Measurements from ENCODE around the gene F10. TPM values are rescaled to one million over a fixed set of nuclear protein-coding genes. Genes with fewer than 3 reads are reported as not detected.

The F10 gene
- total and polyA plus RNA-seq, 2 donors (not counting 3 experiments of a cell fraction or from before 2014, with no cell fraction given), result 0.25 TPM; not detected in 1

- FAIRE-seq (no peak), DNase-seq (ENCODE audit: low read depth, low spot score) (no peak)
- Histone ChIP-seq H3K36me3 (ENCODE audit: control insufficient read depth in 2 of 2, extremely low read depth in 1 of 2, insufficient read depth in 2 of 2, low read length in 2 of 2) (no peaks in the 10 kb centered on the region), H3K4me1 (ENCODE audit: control insufficient read depth, extremely low read depth, insufficient read depth, low read length) (no peaks in the 10 kb centered on the region), H3K4me2 (ENCODE audit: insufficient read depth, low read length) (no peak overlapping the region), H3K4me3 (replicated peaks in 1 of 3; ENCODE audit: insufficient read depth in 1 of 3, low read depth in 1 of 3, low read length in 3 of 3) (no peak overlapping the region), H3K27ac (ENCODE audit: insufficient read depth, low read depth, low read length) (no peak overlapping the region), H3K79me2 (ENCODE audit: control insufficient read depth, insufficient read depth, low read length) (no peaks in the 10 kb centered on the region), H3K27me3 (ENCODE audit: control insufficient read depth in 2 of 2, insufficient read depth in 2 of 2, low read length in 2 of 2) (no peaks in the 10 kb centered on the region), H4K20me1 (replicated peaks; ENCODE audit: control insufficient read depth, extremely low read depth, insufficient read depth, low read length) (no peaks in the 10 kb centered on the region), H3K9me1 (replicated peaks; ENCODE audit: control insufficient read depth, extremely low read depth, insufficient read depth, low read length) (no peaks in the 10 kb centered on the region), H3K9me3 (replicated peaks; ENCODE audit: control insufficient read depth, insufficient read depth, low read length) (no peaks in the 10 kb centered on the region), H2AFZ (ENCODE audit: low read depth, low read length) (no peak overlapping the region), H3K9ac (replicated peaks; ENCODE audit: extremely low read depth, insufficient read depth, low read length) (no peak overlapping the region)
- dilution Hi-C loops (cut with MboI; ENCODE audit: extremely low pct_ligation_motif_present, low sequenced_read_pairs) (no loop called here), intact Hi-C loops (cut with micrococcal nuclease) (no loop called here)
- no TSS peak for BruUV-seq (replicated peaks)
- no peak for TF ChIP-seq POLR2AphosphoS5 (IDR thresholded peaks at IDR 0.05; ENCODE audit: insufficient read depth, low read depth, low read length)
- no peak for TF ChIP-seq JUN (IDR thresholded peaks at IDR 0.05; ENCODE audit: borderline replicate concordance, insufficient read depth, insufficient read length, low read depth)
- no peak for TF ChIP-seq MAX (IDR thresholded peaks at IDR 0.05; ENCODE audit: insufficient read depth, insufficient read length)
- no peak for TF ChIP-seq POLR2A (IDR thresholded peaks at IDR 0.05; ENCODE audit: low read depth, low read length)
- no peak for TF ChIP-seq GATA2 (IDR thresholded peaks at IDR 0.05; ENCODE audit: insufficient read depth, insufficient read length, low read depth, low read length)
- TF ChIP-seq MYC (IDR thresholded peaks at IDR 0.05; ENCODE audit: low read depth, low read length), result no peak
- no peak for TF ChIP-seq FOS (IDR thresholded peaks at IDR 0.05; ENCODE audit: borderline replicate concordance, insufficient read depth, low read length)
- TF ChIP-seq, protein P1, sequence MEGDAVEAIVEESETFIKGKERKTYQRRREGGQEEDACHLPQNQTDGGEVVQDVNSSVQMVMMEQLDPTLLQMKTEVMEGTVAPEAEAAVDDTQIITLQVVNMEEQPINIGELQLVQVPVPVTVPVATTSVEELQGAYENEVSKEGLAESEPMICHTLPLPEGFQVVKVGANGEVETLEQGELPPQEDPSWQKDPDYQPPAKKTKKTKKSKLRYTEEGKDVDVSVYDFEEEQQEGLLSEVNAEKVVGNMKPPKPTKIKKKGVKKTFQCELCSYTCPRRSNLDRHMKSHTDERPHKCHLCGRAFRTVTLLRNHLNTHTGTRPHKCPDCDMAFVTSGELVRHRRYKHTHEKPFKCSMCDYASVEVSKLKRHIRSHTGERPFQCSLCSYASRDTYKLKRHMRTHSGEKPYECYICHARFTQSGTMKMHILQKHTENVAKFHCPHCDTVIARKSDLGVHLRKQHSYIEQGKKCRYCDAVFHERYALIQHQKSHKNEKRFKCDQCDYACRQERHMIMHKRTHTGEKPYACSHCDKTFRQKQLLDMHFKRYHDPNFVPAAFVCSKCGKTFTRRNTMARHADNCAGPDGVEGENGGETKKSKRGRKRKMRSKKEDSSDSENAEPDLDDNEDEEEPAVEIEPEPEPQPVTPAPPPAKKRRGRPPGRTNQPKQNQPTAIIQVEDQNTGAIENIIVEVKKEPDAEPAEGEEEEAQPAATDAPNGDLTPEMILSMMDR (IDR thresholded peaks at IDR 0.05; ENCODE audit: extremely low read depth in 1 of 2, insufficient read depth in 1 of 2, low read depth in 1 of 2, low read length in 2 of 2), result no peak
- no peak for TF ChIP-seq EZH2 (IDR thresholded peaks at IDR 0.05; ENCODE audit: borderline replicate concordance, low read depth, low read length, severe bottlenecking)
- ChIA-PET POLR2A (no interaction called here), CTCF (no interaction called here)
These were observed 44.4 kb upstream of the F10 start for GRCh38 chr13:113077953-113078901.

All from endothelial cell of umbilical vein (primary cell).